Prostate gland (tissue), 2 donors: Measurements from ENCODE around the gene MAGI3.

Experiments
- POLR2A ChIP-seq: fragments of 450-650 bp; IDR thresholded peaks from one replicate; pipeline ENCODE4 v1.6.1; 2016; ENCODE audit warnings: antibody characterized with exemption, mild to moderate bottlenecking
- POLR2AphosphoS5 ChIP-seq: sonication (generic); formaldehyde crosslinking; IDR thresholded peaks from one replicate; pipeline ENCODE4 v1.6.1; 2017; ENCODE audit warnings: antibody characterized with exemption
- TF ChIP-seq, protein P1 (sequence below), 4 experiments: fragments of 200-600 bp in 2 of 4; fragments of 450-650 bp in 2 of 4; sonication (generic) in 2 of 4; IDR thresholded peaks; 1 replicate in 3 of 4; 2 replicates in 1 of 4; pipeline ENCODE4 v1.5.1; 2016 to 2019; ENCODE audit warnings: antibody characterized with exemption in 4 of 4, mild to moderate bottlenecking in 2 of 4, moderate library complexity in 2 of 4

GRCh38 chr1:113353580-113353979, 36.7 kb upstream of the MAGI3 start:
- TF ChIP-seq POLR2A (no peak), POLR2AphosphoS5 (no peak)
- TF ChIP-seq, protein P1, sequence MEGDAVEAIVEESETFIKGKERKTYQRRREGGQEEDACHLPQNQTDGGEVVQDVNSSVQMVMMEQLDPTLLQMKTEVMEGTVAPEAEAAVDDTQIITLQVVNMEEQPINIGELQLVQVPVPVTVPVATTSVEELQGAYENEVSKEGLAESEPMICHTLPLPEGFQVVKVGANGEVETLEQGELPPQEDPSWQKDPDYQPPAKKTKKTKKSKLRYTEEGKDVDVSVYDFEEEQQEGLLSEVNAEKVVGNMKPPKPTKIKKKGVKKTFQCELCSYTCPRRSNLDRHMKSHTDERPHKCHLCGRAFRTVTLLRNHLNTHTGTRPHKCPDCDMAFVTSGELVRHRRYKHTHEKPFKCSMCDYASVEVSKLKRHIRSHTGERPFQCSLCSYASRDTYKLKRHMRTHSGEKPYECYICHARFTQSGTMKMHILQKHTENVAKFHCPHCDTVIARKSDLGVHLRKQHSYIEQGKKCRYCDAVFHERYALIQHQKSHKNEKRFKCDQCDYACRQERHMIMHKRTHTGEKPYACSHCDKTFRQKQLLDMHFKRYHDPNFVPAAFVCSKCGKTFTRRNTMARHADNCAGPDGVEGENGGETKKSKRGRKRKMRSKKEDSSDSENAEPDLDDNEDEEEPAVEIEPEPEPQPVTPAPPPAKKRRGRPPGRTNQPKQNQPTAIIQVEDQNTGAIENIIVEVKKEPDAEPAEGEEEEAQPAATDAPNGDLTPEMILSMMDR (IDR thresholded peaks at IDR 0.05): no peak
